Mucosa of descending colon (tissue), 3 donors: Measurements from ENCODE around the gene NOC4L. TPM values are rescaled to one million over a fixed set of nuclear protein-coding genes. Genes with fewer than 3 reads are reported as not detected.
A peak's percentile ranks its signal among the peaks of the same experiment; 100 is the strongest.

Experiments used
- ATAC-seq: fragments of 200-7000 bp; cut with Tn5 transposase; one replicate; pipeline ENCODE4 v1.9.1; 2020; ENCODE audit warnings: mild to moderate bottlenecking, moderate library complexity
- DNase-seq, 3 donors: peaks; one replicate each; pipeline ENCODE4 v3.0.0-alpha.2; 2020
- H3K36me3 ChIP-seq: fragments of 200-600 bp; one replicate; pipeline ENCODE4 v1.8.0; 2021; ENCODE audit warnings: low read depth, mild to moderate bottlenecking
- H3K4me1 ChIP-seq: fragments of 200-600 bp; one replicate; pipeline ENCODE4 v1.8.0; 2021; ENCODE audit warnings: low read depth, mild to moderate bottlenecking
- H3K4me3 ChIP-seq: fragments of 200-600 bp; one replicate; pipeline ENCODE4 v1.8.0; 2021; ENCODE audit warnings: mild to moderate bottlenecking
- H3K9me3 ChIP-seq: fragments of 200-600 bp; one replicate; pipeline ENCODE4 v1.8.0; 2021; ENCODE audit warnings: mild to moderate bottlenecking
- CTCF ChIP-seq: fragments of 200-600 bp; IDR thresholded peaks from one replicate; pipeline ENCODE4 v1.8.0; 2022; ENCODE audit warnings: antibody characterized with exemption, mild to moderate bottlenecking
- intact Hi-C, 2 donors: fragments of 100-400 bp; cut with DNase I in 1 of 2; cut with micrococcal nuclease in 1 of 2; formaldehyde crosslinking; loops; one replicate each; pipeline versions ENCODE4 v1.11.0 to v1.11.1; 2022; cut with DNase I, micrococcal nuclease
- total RNA-seq, 3 donors: library from RNA; stranded (reverse); fragmentation: NEBNext Ultra II Directional in 2 of 3; extraction: Animal tissue kit (Norgen Biotek cat#: 25700) in 2 of 3; gene quantifications; one replicate each; pipeline versions ENCODE4 v1.2.1 to v1.2.4, GENCODE V29; 2021 to 2023
- donor health status: DM: no; HTN: no; CAD: no; lungs with moderate emphysema.
- donor health status: DM: no; HTN: no; CAD: no.
- donor health status: DM: no; HTN: yes; CAD: no.

The NOC4L gene
- total RNA-seq, 3 donors from 2014 or later: 12.9 to 17.5 (median 13.3) TPM

GRCh38 chr12:132185705-132186104, 41.4 kb downstream of the NOC4L start:
- ATAC-seq: no peak
- no peak overlapping the region for H3K4me3 ChIP-seq
- no peaks in the 10 kb centered on the region for H3K36me3 ChIP-seq
- intact Hi-C loops: no loop called here
- TF ChIP-seq CTCF: no peak
- H3K9me3 ChIP-seq: no peaks in the 10 kb centered on the region
- no peak for DNase-seq
- H3K4me1 ChIP-seq: peaks cover 9% of the 10 kb centered on the region

GRCh38 chr12:132186208-132186856, 42.1 kb downstream of the NOC4L start:
- H3K4me3 ChIP-seq: no peak overlapping the region
- DNase-seq: no peak
- H3K36me3 ChIP-seq: no peaks in the 10 kb centered on the region
- no peak for ATAC-seq
- intact Hi-C loops: no loop called here
- no peaks in the 10 kb centered on the region for H3K9me3 ChIP-seq
- TF ChIP-seq CTCF: no peak
- H3K4me1 ChIP-seq: peaks cover 9% of the 10 kb centered on the region

- no peak for ATAC-seq
- intact Hi-C loops: no loop called here
- no peak for TF ChIP-seq CTCF
These were observed 42.8 kb downstream of the NOC4L start for GRCh38 chr12:132186857-132187620.

GRCh38 chr12:132187646-132188450, 43.6 kb downstream of the NOC4L start:
- no peak for TF ChIP-seq CTCF
- DNase-seq (peak in 1 of 3 donors; percentile 52), ATAC-seq (no peak)
- Histone ChIP-seq H3K4me1 (peaks cover 9% of the 10 kb centered on the region), H3K9me3 (no peaks in the 10 kb centered on the region), H3K36me3 (no peaks in the 10 kb centered on the region), H3K4me3 (no peak overlapping the region)
- intact Hi-C loops: no loop called here

More at GRCh38 chr12:132186857-132187620, 42.8 kb downstream of the NOC4L start:
- H3K9me3 ChIP-seq: no peaks in the 10 kb centered on the region
- peak in 1 of 3 donors; percentile 49 for DNase-seq
- H3K4me1 ChIP-seq: peaks cover 9% of the 10 kb centered on the region
- no peak overlapping the region for H3K4me3 ChIP-seq
- H3K36me3 ChIP-seq: no peaks in the 10 kb centered on the region

- intact Hi-C loops: no loop called here
- Histone ChIP-seq H3K9me3 (peaks cover 1% of the 10 kb centered on the region), H3K4me1 (peaks cover 9% of the 10 kb centered on the region), H3K4me3 (no peak overlapping the region), H3K36me3 (no peaks in the 10 kb centered on the region)
- ATAC-seq (no peak), DNase-seq (peak in 1 of 3 donors; percentile 52)
- no peak for TF ChIP-seq CTCF
These were observed 44.2 kb downstream of the NOC4L start for GRCh38 chr12:132188451-132188901.
